Activated T-helper 1 cell treated with anti-CD3 and anti-CD28 coated beads, Interleukin-12 subunit alpha, Interleukin-12 subunit beta, Interleukin-2, Interleukin-4 antibody, amounts not matched to agents 30 ng/mL and 10 ng/mL and 1 ng/mL, durations not matched to agents 14 hours and 24 hours and 36 hours (primary cell): ENCODE results near the gene RANBP10. TPM values are rescaled to one million over a fixed set of nuclear protein-coding genes. Genes with fewer than 3 reads are reported as not detected.

Source experiments
- DNase-seq: peaks from one replicate; pipeline ENCODE4 v3.0.0; 2021; ENCODE audit warnings: low spot score
- H3K27ac Mint-ChIP-seq: one replicate; pipeline ENCODE4 v1.8.0; 2021; ENCODE audit warnings: mild to moderate bottlenecking, mixed read lengths
- H3K27me3 Mint-ChIP-seq: one replicate; pipeline ENCODE4 v1.8.0; 2022; ENCODE audit warnings: mild to moderate bottlenecking, moderate library complexity, mixed read lengths; ENCODE audit not compliant: insufficient read depth
- H3K36me3 Mint-ChIP-seq: one replicate; pipeline ENCODE4 v1.8.0; 2021; ENCODE audit warnings: low read depth, mixed read lengths
- H3K4me1 Mint-ChIP-seq: one replicate; pipeline ENCODE4 v1.8.0; 2021; ENCODE audit warnings: low read depth, mixed read lengths
- H3K4me3 Mint-ChIP-seq: one replicate; pipeline ENCODE4 v1.8.0; 2021; ENCODE audit warnings: mild to moderate bottlenecking, moderate library complexity, mixed read lengths
- H3K9me3 Mint-ChIP-seq: one replicate; pipeline ENCODE4 v1.8.0; 2021; ENCODE audit warnings: mixed read lengths
- intact Hi-C: fragments of 100-400 bp; cut with micrococcal nuclease; formaldehyde crosslinking; loops from one replicate; pipeline ENCODE4 v1.15.1; 2024
- total RNA-seq: library from RNA; stranded (reverse); gene quantifications from 2 replicates; pipeline ENCODE4 v1.2.3, GENCODE V29; 2022

RANBP10 gene
- total RNA-seq, 1 donor from 2014 or later, result 25.7 TPM

DNA sequence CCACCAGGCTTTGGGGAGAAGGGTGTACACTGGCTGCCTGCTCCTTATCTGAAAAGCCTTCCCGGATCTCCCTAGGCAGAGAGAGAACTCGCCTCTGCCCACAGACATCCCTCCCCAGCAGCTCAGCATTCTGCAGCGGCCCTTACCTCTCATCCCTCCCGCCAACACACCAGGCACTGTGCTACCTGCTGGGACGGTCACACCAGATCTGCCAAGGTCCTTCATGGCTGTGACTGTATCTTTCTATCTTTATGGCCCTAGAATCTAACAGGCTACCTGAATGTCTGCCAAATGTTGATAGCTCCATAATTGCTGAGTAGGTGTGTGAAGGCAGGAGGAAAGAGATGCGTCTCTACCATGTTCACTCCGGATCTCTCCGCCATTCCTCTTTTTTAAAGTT, 8.2 kb upstream of the RANBP10 start:
- no peaks in the 10 kb centered on the region for H3K36me3 Mint-ChIP-seq
- no peak overlapping the region for H3K4me3 Mint-ChIP-seq
- no peak overlapping the region for H3K27ac Mint-ChIP-seq
- intact Hi-C loops, result no loop called here
- peaks cover 9% of the 10 kb centered on the region for H3K27me3 Mint-ChIP-seq
- H3K9me3 Mint-ChIP-seq, result no peaks in the 10 kb centered on the region
- no peak for DNase-seq
- H3K4me1 Mint-ChIP-seq, result peaks cover 8% of the 10 kb centered on the region

DNA sequence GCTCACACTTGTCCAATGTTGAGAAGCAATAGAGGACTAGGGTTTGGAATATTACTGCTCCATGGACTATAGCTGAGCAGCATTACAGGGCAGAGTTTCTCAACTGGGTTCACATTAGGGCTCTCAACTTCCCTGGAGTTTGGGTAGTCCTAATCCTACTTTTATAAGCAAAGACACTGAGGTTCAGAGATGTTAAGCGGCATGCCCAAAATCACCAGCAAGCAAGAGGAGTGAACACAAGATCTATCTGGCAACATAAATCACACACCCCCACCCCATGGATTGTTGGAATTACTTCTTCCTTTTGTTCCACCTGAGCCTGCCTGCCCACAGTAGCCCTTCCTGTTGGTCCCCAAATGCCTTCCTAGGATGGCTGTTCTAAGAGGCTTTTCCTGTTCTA, 5.5 kb upstream of the RANBP10 start:
- Mint-ChIP-seq H3K4me3 (no peak overlapping the region), H3K27me3 (peaks cover 9% of the 10 kb centered on the region), H3K4me1 (peaks cover 8% of the 10 kb centered on the region), H3K27ac (no peak overlapping the region), H3K36me3 (no peaks in the 10 kb centered on the region), H3K9me3 (no peaks in the 10 kb centered on the region)
- intact Hi-C loops, result no loop called here
- no peak for DNase-seq

DNA sequence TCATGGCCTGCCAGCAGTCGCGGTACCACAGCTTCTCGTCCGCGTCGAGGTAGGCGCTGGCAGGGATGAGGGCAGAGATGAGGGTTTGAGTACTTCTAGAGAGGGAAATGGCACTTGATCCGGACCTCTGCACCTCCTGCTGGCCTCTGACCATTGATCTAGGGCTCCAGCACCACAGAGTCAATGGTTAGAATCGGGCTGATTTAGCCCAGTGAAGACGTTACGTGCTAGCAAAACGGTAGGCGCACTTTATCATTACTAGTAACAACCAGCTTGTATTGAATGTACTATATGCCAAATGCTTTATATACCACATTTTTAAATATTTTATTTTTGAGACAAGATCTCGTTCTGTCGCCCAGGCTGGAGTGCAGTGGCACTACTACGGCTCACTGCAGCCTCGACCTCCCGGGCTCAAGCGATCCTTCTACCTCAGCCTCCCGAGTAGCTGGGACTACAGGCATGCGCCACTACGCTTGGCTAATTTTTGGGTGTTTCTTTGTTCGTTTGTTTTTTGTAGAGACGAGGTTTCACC, 855 bp upstream of the RANBP10 start:
- peaks cover 21% of the 10 kb centered on the region for H3K36me3 Mint-ChIP-seq
- H3K9me3 Mint-ChIP-seq, result no peaks in the 10 kb centered on the region
- H3K4me1 Mint-ChIP-seq, result peaks cover 28% of the 10 kb centered on the region
- DNase-seq, result no peak
- peak overlapping the region; percentile 90 for H3K4me3 Mint-ChIP-seq
- H3K27me3 Mint-ChIP-seq, result peaks cover 6% of the 10 kb centered on the region
- peak overlapping the region; percentile 86 for H3K27ac Mint-ChIP-seq
- intact Hi-C loops, result loop anchor here (1.0 to 10.0 kb wide), 4 partner anchors 9 to 282 kb away; partner anchors contain the start of genes EDC4, RIPOR1 and SLC12A4

DNA sequence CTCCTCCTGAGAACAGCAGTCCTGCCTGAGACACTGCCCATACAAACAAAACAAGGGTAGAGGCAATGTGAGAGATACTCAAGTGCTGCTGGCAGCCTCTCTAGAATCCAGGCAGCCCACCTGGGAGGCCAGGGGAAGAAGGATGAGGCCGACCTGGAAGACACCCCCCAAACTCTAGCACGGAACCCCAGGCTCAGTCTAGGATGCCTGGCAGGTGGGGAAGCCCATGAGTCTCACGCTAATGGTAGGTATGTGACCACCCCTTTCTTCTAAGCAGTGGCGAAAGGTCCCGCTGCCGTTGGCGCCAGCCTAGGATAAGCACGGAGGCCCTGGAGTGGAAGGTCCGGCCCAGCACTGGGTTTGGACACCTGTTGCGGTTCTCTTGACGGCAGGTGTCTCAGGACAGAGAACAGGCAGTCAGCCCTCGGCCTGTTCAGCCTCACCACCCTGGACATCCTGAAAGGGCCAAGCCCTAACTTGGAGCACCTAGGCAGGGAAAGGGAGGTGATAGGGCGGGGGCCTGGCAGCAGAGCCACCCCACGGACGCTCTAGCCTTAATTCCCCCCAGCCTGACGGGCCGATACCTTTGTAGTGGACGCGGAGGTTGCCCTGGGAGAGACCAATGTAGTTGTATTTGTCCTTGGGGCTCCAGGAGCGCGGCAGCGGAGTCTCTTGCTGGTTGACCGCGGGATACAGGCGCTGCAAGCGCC, 487 bp downstream of the RANBP10 start:
- Mint-ChIP-seq H3K27me3 (no peaks in the 10 kb centered on the region), H3K36me3 (peaks cover 33% of the 10 kb centered on the region), H3K9me3 (no peaks in the 10 kb centered on the region), H3K4me1 (peaks cover 42% of the 10 kb centered on the region), H3K4me3 (peak overlapping the region; percentile 90), H3K27ac (peak overlapping the region; percentile 80)
- intact Hi-C loops, result loop anchor here (1.0 to 10.0 kb wide), 13 partner anchors 36 to 580 kb away; partner anchors contain the start of genes ACD, ATP6V0D1, CTCF and EDC4
- no peak for DNase-seq

DNA sequence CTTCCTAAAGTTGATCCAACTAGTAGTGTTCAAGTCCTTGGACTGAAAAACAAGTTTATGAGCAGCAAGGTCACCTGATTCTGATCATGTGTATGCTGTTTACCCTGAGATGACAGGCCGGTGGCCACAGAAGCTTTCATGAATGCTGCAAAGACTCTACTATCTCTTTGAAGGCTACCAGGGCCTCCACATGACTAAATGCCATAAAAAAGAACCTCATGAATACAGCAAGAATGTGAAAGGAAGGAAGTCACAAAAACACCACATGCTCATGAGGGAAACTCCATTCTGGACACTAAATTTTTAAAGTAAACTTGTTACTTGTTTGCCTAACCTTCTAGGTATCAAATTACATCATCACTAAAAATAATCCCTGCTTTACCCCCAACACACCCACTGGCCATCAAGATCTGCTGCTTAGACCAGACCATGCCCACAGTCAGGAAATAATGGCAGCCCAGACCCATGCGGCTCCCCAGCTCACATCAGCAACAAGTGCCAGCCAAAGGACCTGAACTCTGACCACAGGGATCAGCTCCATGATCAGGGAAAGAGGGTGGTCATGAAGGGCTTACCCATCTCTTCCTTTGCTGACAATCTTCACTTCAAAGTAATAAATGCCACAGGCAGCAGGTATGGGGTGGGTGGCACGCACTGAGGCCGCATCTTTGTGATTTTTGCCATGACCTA, 1.4 kb downstream of the RANBP10 start:
- H3K27ac Mint-ChIP-seq, result peak overlapping the region; percentile 80
- no peaks in the 10 kb centered on the region for H3K9me3 Mint-ChIP-seq
- H3K4me3 Mint-ChIP-seq, result peak overlapping the region; percentile 90
- peaks cover 51% of the 10 kb centered on the region for H3K4me1 Mint-ChIP-seq
- peaks cover 41% of the 10 kb centered on the region for H3K36me3 Mint-ChIP-seq
- H3K27me3 Mint-ChIP-seq, result no peaks in the 10 kb centered on the region
- no peak for DNase-seq
- intact Hi-C loops, result loop anchor here (10.0 kb wide), 1 partner anchor 280 kb away; the partner anchor contains the start of gene RIPOR1

DNA sequence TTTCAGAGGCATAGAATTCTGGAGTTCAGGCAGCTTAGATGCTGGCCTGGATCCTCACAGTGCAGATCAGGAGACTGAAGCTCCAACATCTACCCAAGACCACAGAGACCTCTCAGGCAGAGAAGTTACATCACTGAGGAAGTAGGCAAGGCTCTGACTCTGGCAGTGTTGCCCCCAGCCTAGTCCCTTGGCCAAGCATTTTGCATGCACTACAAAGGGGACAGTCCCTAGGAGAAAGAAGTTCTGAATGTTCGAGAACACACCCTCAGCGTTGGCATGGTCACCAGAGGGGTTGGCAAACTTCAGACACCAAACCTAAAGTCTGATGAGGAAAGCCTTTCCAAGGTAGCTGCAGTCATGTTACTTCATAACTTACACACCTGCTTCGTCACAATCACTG, 2.5 kb downstream of the RANBP10 start:
- peak overlapping the region; percentile 66 for H3K4me3 Mint-ChIP-seq
- no peaks in the 10 kb centered on the region for H3K27me3 Mint-ChIP-seq
- H3K9me3 Mint-ChIP-seq, result no peaks in the 10 kb centered on the region
- peaks cover 46% of the 10 kb centered on the region for H3K36me3 Mint-ChIP-seq
- H3K4me1 Mint-ChIP-seq, result peaks cover 51% of the 10 kb centered on the region
- peak overlapping the region; percentile 52 for H3K27ac Mint-ChIP-seq
- intact Hi-C loops, result loop anchor here (10.0 kb wide), 1 partner anchor 279 kb away; the partner anchor contains the start of gene RIPOR1
- no peak for DNase-seq

DNA sequence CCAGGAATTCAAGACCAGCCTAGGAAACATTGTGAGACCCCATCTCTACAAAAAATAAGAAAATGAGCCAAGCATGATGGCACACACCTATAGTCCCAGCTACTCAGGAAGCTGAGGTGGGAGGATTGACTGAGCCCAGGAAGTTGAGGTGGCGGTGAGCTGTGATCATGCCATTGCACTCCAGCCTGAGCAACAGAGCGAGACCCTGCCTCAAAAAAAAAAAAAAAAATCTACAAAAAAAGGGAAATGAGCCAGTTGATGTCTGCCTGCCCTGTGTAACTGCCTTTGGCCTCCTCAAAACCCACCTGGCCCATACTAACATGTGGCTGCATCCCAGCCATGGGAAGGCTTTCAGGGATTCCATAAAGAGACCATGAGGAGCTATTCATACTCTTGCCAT, 4.5 kb downstream of the RANBP10 start:
- Mint-ChIP-seq H3K27ac (peak overlapping the region; percentile 63), H3K36me3 (peaks cover 57% of the 10 kb centered on the region), H3K4me3 (peak overlapping the region; percentile 37), H3K27me3 (no peaks in the 10 kb centered on the region), H3K4me1 (peaks cover 52% of the 10 kb centered on the region), H3K9me3 (no peaks in the 10 kb centered on the region)
- peak; percentile 31 for DNase-seq
- intact Hi-C loops, result loop anchor here (10.0 kb wide), 1 partner anchor 277 kb away; the partner anchor contains the start of gene RIPOR1

DNA sequence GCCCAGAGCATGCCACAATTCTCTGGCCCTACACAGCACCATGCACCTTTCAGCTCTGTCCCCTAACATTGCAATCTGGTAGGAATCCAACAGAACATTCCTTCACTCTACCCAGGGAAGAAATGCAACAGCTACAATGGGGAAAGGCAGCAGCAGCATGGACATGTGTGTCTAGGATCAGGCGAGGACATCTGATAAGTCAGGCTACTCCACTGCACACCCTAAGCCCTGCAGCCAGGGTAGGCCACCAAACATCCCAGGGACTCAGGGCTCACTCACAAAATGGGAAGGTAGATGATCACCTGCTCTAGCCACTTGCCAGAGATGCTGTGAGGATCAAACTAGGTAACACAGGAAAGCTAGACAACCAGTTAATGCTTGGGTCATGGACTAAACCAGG, 5.1 kb downstream of the RANBP10 start:
- no peak for DNase-seq
- H3K4me1 Mint-ChIP-seq, result peaks cover 57% of the 10 kb centered on the region
- peaks cover 64% of the 10 kb centered on the region for H3K36me3 Mint-ChIP-seq
- intact Hi-C loops, result loop anchor here (10.0 kb wide), 1 partner anchor 276 kb away; the partner anchor contains the start of gene RIPOR1
- H3K27me3 Mint-ChIP-seq, result no peaks in the 10 kb centered on the region
- peak overlapping the region; percentile 37 for H3K4me3 Mint-ChIP-seq
- H3K27ac Mint-ChIP-seq, result peak overlapping the region; percentile 63
- no peaks in the 10 kb centered on the region for H3K9me3 Mint-ChIP-seq

DNA sequence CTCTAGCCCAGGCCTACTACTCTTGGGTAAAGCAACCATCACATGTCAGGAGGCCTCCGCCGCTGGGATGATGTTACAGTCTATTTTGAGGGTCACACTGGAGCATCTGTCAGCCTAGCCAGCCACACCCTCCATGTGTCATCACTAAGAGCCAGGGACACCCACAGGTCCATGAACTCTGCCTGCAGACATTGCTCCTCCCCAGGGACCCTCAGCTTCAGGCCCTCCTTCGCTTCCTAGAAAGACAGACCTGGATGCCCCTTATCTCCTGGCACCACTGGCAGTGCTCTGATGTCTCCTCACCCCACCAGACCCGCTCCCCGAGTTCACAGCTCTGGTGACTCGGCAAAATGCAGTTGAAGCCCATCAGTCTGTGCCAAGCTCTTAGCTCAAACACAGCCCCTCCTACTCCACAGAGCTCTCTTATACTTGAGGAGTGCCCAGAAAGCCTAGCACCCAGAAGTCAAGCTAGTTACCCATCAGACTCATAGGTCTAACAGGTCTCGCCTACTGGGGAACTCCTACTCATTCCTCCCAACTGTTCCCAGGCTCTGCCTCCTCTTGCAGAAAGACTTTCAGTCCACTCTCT, 5.9 kb downstream of the RANBP10 start:
- no peaks in the 10 kb centered on the region for H3K9me3 Mint-ChIP-seq
- peaks cover 53% of the 10 kb centered on the region for H3K4me1 Mint-ChIP-seq
- H3K36me3 Mint-ChIP-seq, result peaks cover 64% of the 10 kb centered on the region
- H3K27ac Mint-ChIP-seq, result peak overlapping the region; percentile 62
- H3K4me3 Mint-ChIP-seq, result no peak overlapping the region
- DNase-seq, result no peak
- intact Hi-C loops, result loop anchor here (10.0 kb wide), 1 partner anchor 276 kb away; the partner anchor contains the start of gene RIPOR1
- no peaks in the 10 kb centered on the region for H3K27me3 Mint-ChIP-seq

DNA sequence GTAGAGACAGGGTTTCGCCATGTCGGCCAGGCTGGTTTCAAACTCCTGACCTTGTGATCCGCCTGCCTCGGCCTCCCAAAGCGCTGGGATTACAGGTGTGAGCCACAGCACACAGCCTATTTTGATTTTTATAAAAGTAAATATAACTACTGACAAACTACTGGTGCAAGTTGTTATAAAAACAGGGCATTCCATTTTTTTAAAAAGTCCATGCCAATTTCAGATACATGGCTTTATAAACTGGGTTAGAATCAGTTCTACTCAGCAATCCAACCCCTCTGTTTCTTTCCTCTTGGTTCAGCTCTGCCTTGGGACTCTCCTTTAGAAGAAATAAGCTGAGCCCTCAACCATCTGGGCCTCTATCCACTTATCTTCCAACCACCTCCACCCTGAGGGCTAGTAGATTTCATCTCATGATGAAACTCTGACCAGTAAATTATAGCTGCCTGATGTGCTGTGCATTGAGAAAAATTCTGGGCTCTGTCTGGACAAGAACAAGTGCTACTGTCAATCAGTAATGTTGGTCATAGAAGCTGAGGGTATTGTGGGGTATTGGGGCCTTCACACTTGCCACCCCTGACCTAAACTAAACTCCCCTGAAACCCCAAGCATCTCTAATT, 10.2 kb downstream of the RANBP10 start:
- no peak for DNase-seq
- Mint-ChIP-seq H3K27me3 (no peaks in the 10 kb centered on the region), H3K27ac (peak overlapping the region; percentile 13), H3K4me3 (no peak overlapping the region), H3K36me3 (peaks cover 35% of the 10 kb centered on the region), H3K4me1 (peaks cover 18% of the 10 kb centered on the region), H3K9me3 (no peaks in the 10 kb centered on the region)
- intact Hi-C loops, result no loop called here

DNA sequence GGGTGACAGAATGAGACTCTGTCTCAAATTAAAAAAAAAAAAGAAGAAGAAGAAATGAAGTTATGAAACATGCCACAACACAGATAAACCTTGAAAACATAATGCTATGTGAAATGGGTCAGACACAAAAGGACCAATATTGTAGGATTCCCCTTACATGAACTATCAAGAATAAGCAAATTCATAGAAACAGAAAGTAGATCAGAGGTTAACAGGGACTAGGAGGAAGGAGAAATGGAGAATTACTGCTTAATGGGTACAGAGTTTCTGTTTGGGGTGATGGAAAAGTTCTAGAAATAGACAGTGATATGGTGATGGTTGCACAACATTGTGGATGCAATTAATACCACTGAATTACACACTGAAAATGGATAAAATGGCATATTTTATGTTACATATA, 16.3 kb downstream of the RANBP10 start:
- Mint-ChIP-seq H3K27me3 (no peaks in the 10 kb centered on the region), H3K9me3 (no peaks in the 10 kb centered on the region), H3K36me3 (peaks cover 3% of the 10 kb centered on the region), H3K4me3 (no peak overlapping the region), H3K4me1 (peaks cover 6% of the 10 kb centered on the region), H3K27ac (no peak overlapping the region)
- intact Hi-C loops, result loop anchor here (5.0 kb wide), 1 partner anchor 33 kb away; no protein-coding TSS in a partner anchor
- no peak for DNase-seq

DNA sequence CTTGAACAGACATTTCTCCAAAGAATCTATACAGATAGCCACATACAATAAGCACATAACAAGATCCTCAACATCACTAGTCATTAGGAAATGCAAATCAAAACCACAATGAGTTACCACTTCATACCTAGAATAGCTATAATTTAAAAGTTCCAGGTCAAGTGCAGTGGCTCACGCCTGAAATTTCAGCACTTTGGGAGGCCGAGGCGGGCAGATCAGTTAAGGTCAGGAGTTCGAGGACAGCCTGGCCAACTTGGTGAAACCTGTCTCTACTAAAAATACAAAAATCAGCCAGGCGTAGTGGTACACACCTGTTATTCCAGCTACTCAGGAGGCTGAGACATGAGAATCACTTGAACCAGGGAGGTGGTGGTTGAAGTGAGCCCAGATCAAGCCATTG, 19.9 kb downstream of the RANBP10 start:
- no peak for DNase-seq
- intact Hi-C loops, result no loop called here
- H3K36me3 Mint-ChIP-seq, result peaks cover 9% of the 10 kb centered on the region
- no peak overlapping the region for H3K27ac Mint-ChIP-seq
- no peaks in the 10 kb centered on the region for H3K27me3 Mint-ChIP-seq
- H3K4me1 Mint-ChIP-seq, result peaks cover 12% of the 10 kb centered on the region
- H3K9me3 Mint-ChIP-seq, result no peaks in the 10 kb centered on the region
- no peak overlapping the region for H3K4me3 Mint-ChIP-seq
